Stimulated activated CD8-positive, alpha-beta memory T cell treated with anti-CD3 and anti-CD28 coated beads, Interleukin-12 subunit alpha, Interleukin-12 subunit beta, amount 100 ng/mL, for 24 hours (primary cell): ENCODE results near the gene TTLL8.

ENCODE experiments used
- DNase-seq: peaks from one replicate; pipeline ENCODE4 v3.0.0-alpha.2; 2020; ENCODE audit errors: extremely low read depth

Gene TTLL8

GRCh38 chr22:50041361-50042065 is 16.6 kb downstream of the TTLL8 start:
- no peak for DNase-seq

GRCh38 chr22:50040717-50041116 is 17.4 kb downstream of the TTLL8 start:
- DNase-seq, result no peak

GRCh38 chr22:50039669-50040443 is 18.2 kb downstream of the TTLL8 start:
- DNase-seq, result no peak

GRCh38 chr22:50035976-50036724 is 21.9 kb downstream of the TTLL8 start:
- DNase-seq, result no peak

- no peak for DNase-seq
Observed at GRCh38 chr22:50035131-50035881, 22.8 kb downstream of the TTLL8 start.

GRCh38 chr22:50034126-50035081 is 23.7 kb downstream of the TTLL8 start:
- no peak for DNase-seq

- no peak for DNase-seq
Observed at GRCh38 chr22:50032941-50033601, 25.0 kb downstream of the TTLL8 start.

GRCh38 chr22:50032109-50032871 is 25.8 kb downstream of the TTLL8 start:
- no peak for DNase-seq

- no peak for DNase-seq
Observed at GRCh38 chr22:50031189-50032091, 26.7 kb downstream of the TTLL8 start.

- peak; percentile 58 for DNase-seq
Observed at GRCh38 chr22:50030297-50031188, 27.6 kb downstream of the TTLL8 start.

- DNase-seq, result no peak
Observed at GRCh38 chr22:50027639-50028537, 30.2 kb downstream of the TTLL8 start.

GRCh38 chr22:50025993-50026392 is 32.1 kb downstream of the TTLL8 start:
- no peak for DNase-seq

GRCh38 chr22:50022171-50022819 is 35.8 kb downstream of the TTLL8 start:
- no peak for DNase-seq

- no peak for DNase-seq
Observed at GRCh38 chr22:50020606-50021005, 37.5 kb downstream of the TTLL8 start.

GRCh38 chr22:50019316-50019715 is 38.8 kb downstream of the TTLL8 start:
- DNase-seq, result no peak
